ENCODE data around the gene CRYGN.

DNA sequence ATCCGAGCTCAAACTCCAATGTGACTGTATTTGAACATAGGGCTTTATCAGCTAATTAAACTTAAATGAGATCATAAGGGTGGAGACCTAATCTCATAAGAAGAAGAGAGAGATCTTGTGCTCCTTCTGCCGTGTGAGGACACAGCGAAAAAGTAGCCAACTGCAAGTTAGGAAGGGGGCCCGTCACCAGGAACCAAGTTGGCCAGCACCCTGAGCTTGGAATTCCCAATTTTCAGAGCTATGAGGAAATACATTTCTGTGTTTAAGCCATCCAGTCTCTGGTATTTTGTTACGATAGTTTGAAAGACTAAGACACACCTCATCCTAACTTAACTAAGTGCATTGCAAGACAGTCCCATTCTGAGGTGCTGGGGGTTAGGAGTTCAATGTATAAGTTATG lies 16.0 kb downstream of the CRYGN start:
- TF ChIP-seq, protein P1, sequence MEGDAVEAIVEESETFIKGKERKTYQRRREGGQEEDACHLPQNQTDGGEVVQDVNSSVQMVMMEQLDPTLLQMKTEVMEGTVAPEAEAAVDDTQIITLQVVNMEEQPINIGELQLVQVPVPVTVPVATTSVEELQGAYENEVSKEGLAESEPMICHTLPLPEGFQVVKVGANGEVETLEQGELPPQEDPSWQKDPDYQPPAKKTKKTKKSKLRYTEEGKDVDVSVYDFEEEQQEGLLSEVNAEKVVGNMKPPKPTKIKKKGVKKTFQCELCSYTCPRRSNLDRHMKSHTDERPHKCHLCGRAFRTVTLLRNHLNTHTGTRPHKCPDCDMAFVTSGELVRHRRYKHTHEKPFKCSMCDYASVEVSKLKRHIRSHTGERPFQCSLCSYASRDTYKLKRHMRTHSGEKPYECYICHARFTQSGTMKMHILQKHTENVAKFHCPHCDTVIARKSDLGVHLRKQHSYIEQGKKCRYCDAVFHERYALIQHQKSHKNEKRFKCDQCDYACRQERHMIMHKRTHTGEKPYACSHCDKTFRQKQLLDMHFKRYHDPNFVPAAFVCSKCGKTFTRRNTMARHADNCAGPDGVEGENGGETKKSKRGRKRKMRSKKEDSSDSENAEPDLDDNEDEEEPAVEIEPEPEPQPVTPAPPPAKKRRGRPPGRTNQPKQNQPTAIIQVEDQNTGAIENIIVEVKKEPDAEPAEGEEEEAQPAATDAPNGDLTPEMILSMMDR (IDR thresholded peaks at IDR 0.05): no peak
- TF ChIP-seq JUND (IDR thresholded peaks at IDR 0.05) (no peak), TAF1 (IDR thresholded peaks at IDR 0.05; ENCODE audit: borderline replicate concordance, low read depth, low read length) (no peak), ELF1 (IDR thresholded peaks at IDR 0.05) (no peak), SMC3 (IDR thresholded peaks at IDR 0.05; ENCODE audit: low read depth, low read length) (no peak), REST (IDR thresholded peaks at IDR 0.05; ENCODE audit: low read depth, low read length) (no peak), EP300 (IDR thresholded peaks at IDR 0.05; ENCODE audit: borderline replicate concordance in 1 of 2, low read depth in 1 of 2, low read length in 1 of 2) (no peak), MXI1 (IDR thresholded peaks at IDR 0.05; ENCODE audit: low read depth, low read length) (no peak), ZBTB33 (IDR thresholded peaks at IDR 0.05; ENCODE audit: borderline replicate concordance, low read depth) (no peak), RCOR1 (IDR thresholded peaks at IDR 0.05; ENCODE audit: low read length) (no peak), GATA2 (CRISPR knock-in tag; IDR thresholded peaks at IDR 0.05) (no peak), RXRA (IDR thresholded peaks at IDR 0.05; ENCODE audit: borderline replicate concordance, low read depth) (no peak), PBX3 (IDR thresholded peaks at IDR 0.05) (no peak)

Measured in SK-N-SH (cell line).